ENCODE data around the gene ADAMTS12. TPM values are rescaled to one million over a fixed set of nuclear protein-coding genes. Genes with fewer than 3 reads are reported as not detected.

The ADAMTS12 gene
- total RNA-seq, 1 donor from 2014 or later: 2.1 TPM

DNA sequence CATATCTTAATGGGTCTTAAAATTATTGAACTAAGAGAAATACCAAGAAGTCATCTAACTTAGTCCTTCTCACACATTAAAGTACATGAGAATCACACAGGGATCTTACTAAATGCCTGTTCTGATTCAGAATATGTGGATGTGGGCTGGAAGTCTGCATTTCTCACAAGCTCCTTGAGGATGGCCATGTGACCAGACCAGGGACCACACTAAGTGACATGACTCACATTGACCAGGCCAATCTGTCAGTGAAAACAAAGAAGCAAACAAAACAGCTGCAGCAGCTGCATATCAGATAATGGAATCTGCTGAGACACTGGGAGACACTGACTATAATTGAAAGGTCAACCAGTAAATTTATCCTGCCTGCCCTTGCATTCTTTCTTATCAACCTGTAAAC lies 110.5 kb downstream of the ADAMTS12 start:
- intact Hi-C loops (cut with DNase I): no loop called here
- peak; percentile 75 for ATAC-seq
- no peak for DNase-seq (ENCODE audit: missing footprints)

DNA sequence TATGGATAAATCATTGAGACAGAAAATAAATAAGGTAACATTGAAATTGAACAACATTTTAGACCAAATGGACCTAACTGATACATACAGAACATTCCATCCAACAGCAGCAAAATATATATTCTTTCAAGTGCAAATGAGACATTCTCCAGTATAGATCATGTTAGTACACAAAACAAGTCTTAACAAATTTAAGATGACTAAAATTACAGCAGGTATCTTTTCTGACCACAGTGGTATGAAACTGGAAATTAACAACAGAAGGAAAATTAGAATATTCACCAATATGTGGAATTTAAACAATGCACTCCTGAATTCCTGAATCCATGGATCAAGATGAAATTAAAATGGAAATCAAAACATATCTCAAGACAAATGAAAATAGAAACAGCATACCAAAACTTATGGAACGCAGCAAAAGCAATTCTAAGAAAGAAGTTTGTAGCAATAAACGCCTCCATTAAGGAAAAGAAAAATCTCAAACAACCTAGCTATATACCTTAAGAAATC lies 115.6 kb downstream of the ADAMTS12 start:
- intact Hi-C loops (cut with DNase I): no loop called here
- no peak for ATAC-seq
- DNase-seq (ENCODE audit: missing footprints): no peak

DNA sequence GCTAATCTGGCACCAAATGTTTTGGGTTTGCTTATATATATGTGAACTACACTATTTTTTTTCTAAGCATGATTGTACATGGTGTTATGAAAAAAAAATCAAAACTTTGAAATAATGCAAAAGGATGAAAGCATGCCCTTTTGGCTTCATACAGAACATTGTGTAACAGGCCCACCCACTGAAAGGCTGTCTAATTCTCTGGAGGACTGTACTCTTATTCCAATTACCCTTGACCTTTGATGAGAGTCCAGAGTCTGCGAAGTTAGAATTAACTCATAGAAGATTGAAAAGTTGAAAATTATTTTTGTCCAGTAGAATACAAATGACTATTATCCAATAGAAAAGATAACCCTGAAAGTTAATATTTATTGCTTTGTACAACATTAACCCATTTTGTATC lies 117.4 kb downstream of the ADAMTS12 start:
- peak; percentile 70 for ATAC-seq
- intact Hi-C loops (cut with DNase I): no loop called here
- DNase-seq (ENCODE audit: missing footprints): no peak

DNA sequence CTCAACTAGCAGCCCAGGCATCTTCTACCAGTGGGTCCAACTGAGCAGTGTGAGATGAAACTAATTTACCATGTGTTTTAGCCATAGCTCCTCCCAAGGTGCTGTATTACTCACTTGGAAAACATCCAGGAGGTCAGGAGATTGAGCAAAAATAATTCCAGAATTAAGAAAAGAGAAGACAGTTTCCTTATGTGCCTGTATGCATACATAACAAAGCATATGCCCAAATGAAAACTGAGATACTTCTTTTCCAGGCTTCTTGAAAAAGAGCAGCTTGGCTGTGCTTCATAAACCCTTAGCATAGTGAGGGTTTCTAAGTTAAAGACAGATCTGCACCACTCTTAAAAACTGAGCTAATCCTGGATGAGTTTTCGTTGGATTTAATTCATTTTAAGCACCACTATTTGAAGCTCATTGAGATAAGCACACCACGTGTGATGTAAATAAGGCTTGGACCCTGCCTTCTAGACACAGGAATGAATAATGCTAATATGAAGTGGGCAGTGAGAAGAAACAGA lies 119.4 kb downstream of the ADAMTS12 start:
- ATAC-seq: no peak
- DNase-seq (ENCODE audit: missing footprints): no peak
- intact Hi-C loops (cut with DNase I): no loop called here

DNA sequence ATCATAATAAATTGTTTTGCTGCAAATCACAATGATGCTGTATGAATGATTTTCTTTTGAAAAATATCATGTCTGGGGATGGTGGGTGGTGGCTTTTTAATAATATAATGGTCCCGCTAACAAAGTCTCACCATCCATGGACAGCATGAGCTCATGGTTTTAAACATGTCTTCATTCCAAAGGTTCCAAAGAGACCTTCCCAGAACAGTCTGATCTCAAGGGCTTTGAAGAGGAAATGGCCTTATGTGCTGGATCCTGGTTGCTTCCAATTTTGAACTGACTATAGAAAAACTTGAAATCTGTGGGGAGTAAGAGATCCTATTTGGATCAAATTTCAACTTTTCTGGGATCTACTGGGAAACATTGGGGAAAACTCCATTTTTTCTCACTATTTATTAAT lies 121.8 kb downstream of the ADAMTS12 start:
- intact Hi-C loops (cut with DNase I): no loop called here
- ATAC-seq (peak; percentile 66), DNase-seq (ENCODE audit: missing footprints) (no peak)

DNA sequence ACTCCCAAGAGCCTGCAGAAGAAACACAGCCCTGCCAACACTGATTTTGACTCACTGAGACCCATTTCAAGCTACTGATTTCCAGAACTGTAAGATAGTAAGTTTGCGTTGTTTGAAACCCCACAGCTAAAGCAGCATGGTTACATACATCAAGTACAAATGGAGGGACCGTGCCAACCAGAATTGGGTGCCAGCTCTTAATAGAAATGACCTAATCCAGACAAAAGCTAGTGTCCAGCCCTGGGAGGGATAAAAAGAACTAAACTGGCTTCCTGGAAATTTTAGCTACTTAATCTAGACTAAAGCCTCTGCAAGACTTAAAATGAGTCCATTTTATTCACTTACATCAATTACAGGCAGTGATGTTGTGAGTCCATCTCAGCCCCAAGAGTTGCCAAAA lies 122.6 kb downstream of the ADAMTS12 start:
- no peak for ATAC-seq

DNA sequence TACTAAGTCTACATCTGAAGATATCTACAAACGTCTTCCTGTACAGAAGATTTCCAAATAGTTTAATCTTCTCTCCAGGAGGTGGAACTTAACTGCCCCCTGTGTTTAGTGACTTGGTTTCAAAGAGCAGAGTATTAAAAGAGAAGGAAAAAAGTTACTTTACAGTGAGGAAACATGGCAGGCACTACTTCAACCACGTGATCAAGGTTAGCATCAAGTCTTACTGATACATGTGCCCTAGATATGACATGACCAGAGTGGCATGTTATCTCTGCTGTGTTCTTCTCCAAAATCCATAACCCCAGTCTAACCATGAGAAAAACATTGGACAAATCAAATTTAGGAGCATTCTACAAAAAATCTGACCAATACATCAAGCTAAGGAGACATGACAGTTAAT lies 125.8 kb downstream of the ADAMTS12 start:
- DNase-seq (ENCODE audit: missing footprints) (no peak), ATAC-seq (no peak)
- intact Hi-C loops (cut with DNase I): no loop called here

More for the DNA sequence above, 122.6 kb downstream of the ADAMTS12 start:
- DNase-seq (ENCODE audit: missing footprints): no peak
- intact Hi-C loops (cut with DNase I): no loop called here

DNA sequence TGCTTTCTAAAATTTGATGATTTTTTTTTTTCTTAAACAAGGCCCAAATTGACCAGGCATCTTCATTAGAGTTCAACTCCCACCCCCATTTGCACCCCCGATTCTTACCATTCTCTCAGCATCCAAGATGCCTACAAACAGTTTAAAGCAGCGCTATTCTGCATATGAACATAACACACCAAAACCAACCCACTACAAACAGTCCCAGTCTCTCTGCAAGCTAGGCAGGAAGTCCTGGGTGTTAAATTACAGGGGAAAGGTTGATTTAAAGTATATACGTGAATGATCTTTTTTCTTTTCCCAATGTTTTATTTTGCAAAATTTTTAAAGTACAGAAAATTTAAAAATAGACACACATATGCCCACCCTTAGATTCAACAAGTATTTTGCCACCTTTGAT lies 127.0 kb downstream of the ADAMTS12 start:
- no peak for DNase-seq (ENCODE audit: missing footprints)
- intact Hi-C loops (cut with DNase I): no loop called here
- ATAC-seq: no peak

DNA sequence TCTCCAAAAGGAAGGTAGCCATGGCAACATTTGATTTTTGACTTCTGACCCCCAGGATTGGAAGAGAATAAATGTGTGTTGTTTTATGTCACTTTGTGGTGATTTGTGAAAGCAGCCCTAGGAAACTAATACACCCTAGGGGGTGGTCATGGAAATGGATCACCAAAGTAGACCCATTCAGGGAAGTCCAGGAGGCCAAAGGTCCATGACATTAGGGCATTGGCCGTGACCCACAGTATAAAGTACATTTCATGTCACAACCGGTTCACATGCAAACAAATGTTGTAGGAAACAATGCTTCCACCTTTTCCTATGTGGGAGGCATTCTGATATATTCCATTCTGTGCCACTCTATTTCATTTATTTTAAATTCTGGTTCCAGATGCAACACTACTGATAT lies 128.4 kb downstream of the ADAMTS12 start:
- no peak for DNase-seq (ENCODE audit: missing footprints)
- ATAC-seq: no peak
- intact Hi-C loops (cut with DNase I): no loop called here

DNA sequence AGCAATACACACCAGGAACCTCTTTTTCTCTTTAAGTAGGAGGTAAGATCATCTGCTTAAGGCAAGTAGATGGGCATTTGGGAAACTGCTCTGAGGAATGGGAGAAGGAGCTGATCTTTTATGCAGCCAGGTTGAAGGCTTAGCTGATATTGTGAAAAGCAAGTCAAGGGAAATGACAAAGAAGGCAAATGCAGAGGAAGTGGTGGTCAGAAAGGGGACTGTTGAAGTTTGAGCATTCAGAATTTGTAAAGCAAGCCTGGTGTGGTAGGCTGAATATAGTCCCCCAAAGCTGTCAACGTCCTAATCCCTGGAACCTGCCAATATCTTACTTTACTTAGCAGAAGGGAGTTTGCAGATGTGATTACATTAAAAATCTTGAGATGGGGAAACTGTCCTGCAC lies 128.9 kb downstream of the ADAMTS12 start:
- DNase-seq (ENCODE audit: missing footprints) (no peak), ATAC-seq (no peak)
- intact Hi-C loops (cut with DNase I): no loop called here

DNA sequence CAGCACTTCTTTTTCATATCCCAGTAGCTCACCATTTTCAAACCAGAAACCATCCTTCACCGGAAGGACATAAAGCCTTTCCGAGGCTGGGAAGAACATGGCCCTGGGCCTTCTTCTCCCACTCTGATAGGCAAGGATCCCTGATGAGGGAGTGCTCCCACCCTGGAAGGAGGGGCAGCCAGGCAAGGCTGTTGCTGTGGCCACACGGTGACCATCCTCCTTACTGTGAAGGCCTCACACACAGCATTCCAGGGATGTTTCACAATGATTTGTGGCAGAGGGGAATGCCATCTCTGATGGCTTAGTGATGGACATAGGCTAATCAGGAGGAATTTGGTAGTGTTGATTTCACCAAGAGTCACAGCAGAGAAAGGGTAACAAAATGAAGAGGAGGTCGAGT lies 130.7 kb downstream of the ADAMTS12 start:
- DNase-seq (ENCODE audit: missing footprints) (no peak), ATAC-seq (no peak)
- intact Hi-C loops (cut with DNase I): no loop called here

DNA sequence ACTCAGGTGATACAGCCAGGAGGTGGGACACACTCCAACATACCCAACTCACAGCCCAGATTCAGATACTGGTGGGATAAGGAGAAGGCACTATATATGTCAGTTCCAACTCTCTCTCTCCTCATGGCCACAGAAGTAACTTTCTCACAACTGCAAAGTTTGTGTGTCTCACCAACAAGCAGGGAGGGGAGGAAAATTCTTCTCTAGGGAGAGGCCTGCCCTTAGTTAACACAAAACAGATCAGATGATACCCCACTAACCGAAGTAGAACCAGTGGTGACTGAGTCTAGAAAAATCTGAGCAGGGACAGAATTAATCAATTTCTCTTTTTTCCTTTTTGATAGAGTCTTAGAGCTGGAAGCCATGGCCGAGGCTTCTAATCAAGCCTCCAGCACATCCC lies 133.1 kb downstream of the ADAMTS12 start:
- DNase-seq (ENCODE audit: missing footprints) (no peak), ATAC-seq (no peak)
- intact Hi-C loops (cut with DNase I): no loop called here

DNA sequence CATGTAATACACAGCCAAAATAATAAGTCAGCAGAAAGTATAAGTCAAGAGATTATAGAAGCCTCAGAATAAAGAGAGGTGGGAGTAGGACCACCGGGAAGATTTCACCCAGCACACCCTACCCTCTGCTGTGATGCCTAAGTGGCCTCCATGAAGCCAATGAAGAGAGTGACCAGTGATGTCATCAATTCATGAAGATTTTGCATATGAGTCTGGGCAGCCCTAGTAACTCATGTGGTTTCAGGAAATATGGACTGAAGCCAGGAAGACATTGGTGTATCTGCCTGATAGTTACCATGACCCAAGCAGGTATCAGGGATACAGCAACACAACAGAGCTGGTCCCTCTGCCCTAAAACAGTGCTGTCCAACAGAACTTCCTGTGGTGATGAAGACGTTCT lies 135.3 kb downstream of the ADAMTS12 start:
- no peak for DNase-seq (ENCODE audit: missing footprints)
- ATAC-seq: no peak
- intact Hi-C loops (cut with DNase I): no loop called here

DNA sequence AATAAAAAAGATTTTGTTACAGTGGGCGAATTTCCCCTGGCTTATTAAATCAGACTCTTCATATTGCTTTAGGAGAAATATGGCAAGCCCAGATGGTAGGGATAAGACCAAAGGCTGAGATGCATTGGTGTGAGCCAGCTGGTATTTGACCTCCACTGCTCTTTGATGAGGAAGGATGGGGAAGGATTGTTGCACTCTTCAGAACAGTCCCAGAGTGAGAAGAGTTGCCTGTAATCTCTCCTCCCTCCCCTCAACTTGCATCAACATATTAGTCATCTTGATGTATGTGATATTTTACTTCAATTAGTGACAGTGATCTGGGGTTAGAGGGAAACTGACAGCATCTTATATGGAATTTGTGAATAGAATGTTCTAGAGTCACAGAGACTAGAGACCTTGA lies 136.6 kb downstream of the ADAMTS12 start:
- intact Hi-C loops (cut with DNase I): no loop called here
- no peak for DNase-seq (ENCODE audit: missing footprints)
- no peak for ATAC-seq

DNA sequence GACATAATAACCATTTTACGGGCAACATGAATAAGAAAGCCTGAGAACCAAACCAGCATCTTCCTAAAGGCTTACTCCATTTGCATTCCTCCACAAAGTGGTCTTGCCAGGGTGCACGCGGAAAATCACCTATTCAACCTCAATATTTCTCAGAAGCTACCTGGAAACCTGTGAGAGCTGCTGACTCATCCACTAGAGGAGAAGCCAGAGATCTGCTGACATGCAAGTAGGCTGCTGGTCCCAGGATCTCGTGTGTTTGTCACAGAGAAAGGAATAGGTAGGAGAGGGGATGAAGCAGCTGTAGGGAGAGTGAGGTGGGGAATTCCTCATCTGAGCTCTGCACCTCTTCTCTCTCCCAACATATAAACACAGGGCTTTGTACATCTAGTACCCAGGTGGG lies 138.1 kb downstream of the ADAMTS12 start:
- intact Hi-C loops (cut with DNase I): no loop called here
- ATAC-seq (no peak), DNase-seq (ENCODE audit: missing footprints) (no peak)

DNA sequence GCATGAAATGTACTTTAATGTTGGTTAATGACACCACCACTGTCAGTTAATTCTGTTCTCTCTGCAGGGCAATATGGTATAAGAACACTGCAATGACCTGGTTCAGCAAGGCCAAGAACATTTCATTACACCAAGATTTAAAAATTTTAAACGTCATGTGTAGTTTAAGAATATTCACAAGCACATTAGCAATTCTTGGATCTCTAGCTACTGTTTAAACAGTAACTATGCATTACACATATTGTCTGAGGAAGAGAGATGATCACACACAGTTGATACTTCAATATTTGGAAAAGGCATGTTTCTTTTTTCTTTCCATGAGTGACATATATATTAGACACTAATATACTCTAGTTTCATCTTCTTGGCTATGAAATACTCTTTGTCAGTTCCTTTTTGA lies 143.0 kb downstream of the ADAMTS12 start:
- intact Hi-C loops (cut with DNase I): no loop called here
- no peak for ATAC-seq
- no peak for DNase-seq (ENCODE audit: missing footprints)

DNA sequence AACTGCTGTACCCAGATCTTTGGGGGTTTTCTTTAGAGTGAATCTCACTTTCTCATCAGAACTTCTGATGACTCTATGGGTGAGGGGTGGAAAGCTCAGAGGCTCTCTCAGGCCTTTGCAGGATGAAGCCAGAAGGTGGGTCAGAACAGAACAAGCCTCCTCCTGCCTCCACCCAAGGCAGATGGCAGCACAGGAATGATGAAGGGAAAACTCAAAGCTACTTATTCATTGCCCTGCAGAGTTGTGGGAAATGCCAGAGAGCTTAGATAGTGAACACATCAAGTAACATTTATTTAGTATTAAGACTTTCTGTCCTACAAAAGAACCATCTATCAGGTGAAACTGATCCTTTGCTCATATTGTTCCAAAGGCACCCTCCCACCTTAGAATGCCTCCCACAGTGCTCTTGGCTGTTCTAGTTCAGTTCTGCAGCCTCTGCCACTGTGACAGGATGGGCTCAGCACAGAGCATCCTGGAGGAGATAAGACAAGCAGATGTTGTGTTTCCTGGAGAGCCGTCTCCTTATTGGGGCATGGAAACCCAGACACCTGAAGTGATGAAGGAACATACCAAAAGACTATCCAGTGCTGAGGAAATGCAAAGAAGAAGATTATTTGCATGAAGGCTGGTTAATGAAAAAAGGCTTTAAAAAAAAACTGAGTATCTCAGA lies 146.6 kb downstream of the ADAMTS12 start:
- no peak for ATAC-seq
- intact Hi-C loops (cut with DNase I): no loop called here

DNA sequence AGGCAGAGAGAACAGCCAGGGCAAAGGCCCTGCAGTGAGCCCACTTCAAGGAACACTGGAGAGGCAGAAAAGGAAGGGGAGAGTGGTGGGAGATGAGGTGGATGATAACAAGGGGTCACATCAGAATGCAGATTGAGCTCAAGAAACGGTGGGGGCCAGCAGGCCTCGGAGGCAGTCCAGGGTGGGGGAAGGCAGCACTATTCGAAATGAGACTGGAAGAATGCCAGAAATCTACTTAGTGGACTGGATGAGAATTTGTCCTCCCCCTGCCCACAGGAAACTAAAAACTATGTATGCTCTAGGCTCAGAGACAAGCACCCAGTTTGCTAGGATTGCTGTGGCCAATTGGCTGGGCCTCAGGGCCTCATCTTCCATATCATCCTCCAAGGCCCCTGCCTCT lies 148.7 kb downstream of the ADAMTS12 start:
- DNase-seq (ENCODE audit: missing footprints): no peak
- ATAC-seq: no peak
- intact Hi-C loops (cut with DNase I): no loop called here

More for the DNA sequence above, 146.6 kb downstream of the ADAMTS12 start:
- no peak for DNase-seq (ENCODE audit: missing footprints)

DNA sequence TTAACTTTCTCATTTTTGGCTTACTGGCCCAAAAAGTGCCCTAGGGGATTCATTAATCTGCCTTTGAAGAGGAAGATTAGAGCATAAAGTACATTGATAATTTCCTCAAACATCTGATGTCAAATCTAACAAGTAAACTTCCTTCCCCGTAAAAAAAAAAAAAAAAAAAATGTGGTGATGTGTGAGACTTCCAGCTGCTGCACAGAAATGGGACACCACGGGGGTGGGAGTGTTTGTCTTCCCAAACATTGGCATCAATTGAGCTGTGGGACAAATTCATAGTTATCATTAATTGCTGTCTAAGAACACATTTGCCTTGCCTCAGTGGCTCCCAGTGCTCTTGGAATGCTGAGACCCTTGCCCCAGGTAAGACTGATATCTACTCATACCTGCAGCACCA lies 149.6 kb downstream of the ADAMTS12 start:
- ATAC-seq: no peak

DNA sequence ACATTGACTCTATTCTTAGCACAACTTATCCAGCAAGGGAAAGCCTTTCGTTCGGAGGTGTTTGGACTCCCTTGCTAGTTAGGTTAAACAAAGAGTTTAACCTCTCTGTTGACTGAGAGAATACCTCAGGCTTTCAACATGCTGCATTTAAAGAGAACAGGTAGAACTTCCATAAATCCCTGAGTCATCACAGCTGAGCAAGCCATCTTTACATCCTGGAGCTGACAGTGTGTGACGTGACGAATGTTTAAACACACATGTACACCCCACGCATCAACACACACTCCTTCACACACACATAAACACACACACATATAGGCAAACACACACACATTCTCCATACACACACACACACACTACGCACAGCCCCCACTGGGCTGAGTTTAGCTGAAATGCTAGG lies 152.8 kb downstream of the ADAMTS12 start:
- intact Hi-C loops (cut with DNase I): no loop called here
- ATAC-seq (no peak), DNase-seq (ENCODE audit: missing footprints) (no peak)

More for the DNA sequence above, 149.6 kb downstream of the ADAMTS12 start:
- intact Hi-C loops (cut with DNase I): no loop called here
- no peak for DNase-seq (ENCODE audit: missing footprints)

DNA sequence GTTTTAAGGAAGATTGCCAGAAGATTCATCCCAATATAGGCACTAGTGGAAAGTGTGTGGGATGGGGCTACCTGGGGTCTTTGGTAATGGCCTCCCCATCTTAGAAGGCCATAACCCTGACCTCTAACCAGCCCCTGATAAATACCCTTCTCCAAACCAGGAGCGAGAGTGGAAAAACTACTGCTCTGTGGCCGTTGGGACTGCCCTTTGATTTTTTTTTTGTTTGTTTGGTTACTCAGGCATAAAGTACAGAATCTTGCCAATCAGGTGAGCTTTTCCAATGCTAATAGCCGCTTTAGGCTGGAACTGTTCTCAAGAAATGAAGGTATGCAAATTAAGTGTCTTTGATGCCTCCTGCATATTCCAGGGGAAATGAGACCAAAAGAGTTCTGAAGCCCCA lies 153.7 kb downstream of the ADAMTS12 start:
- intact Hi-C loops (cut with DNase I): no loop called here
- no peak for ATAC-seq

More for the DNA sequence above, 153.7 kb downstream of the ADAMTS12 start:
- DNase-seq (ENCODE audit: missing footprints): no peak

All from Right ventricle myocardium inferior (tissue), 1 donor.